Glomerular visceral epithelial cell (primary cell): ENCODE data around the gene ORC5.
A peak's percentile ranks its signal among the peaks of the same experiment; 100 is the strongest.

Experiments
- DNase-seq: peaks from one replicate; pipeline ENCODE4 v3.0.0-alpha.2; 2016; ENCODE audit errors: extremely low spot score

The ORC5 gene

GRCh38 chr7:104126411-104126841 lies 81.4 kb downstream of the ORC5 start:
- DNase-seq, result no peak

DNA sequence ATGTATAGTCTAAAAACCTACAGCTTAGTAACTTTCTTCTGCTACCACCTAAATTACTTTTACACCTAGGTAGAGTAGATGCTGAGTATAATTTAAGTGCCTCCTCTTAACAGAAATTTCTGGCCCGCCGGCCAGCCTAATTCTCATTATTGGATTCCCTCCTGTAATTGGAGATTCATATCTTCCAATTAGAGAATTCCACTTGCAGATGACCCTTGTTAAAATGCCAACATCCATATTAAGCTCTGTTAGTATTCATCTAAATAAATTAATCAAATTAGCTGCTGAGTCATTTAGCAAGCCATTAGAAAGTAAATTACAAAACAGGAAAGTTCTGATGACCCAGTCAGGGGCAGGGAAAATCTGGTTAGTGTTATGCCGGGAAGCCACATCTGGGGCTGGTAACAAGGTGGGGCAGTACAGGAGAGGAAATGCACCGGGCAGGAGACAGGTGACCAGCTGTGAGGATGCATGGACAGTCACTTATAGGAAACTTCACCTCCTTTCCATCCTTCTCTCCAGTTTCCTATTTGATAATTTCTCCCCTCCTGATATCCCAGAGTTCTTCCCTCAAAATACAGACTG lies 82.8 kb downstream of the ORC5 start:
- DNase-seq, result no peak

- DNase-seq, result no peak
Observed at GRCh38 chr7:104124469-104124868, 83.3 kb downstream of the ORC5 start.

GRCh38 chr7:104123786-104124185 lies 84.0 kb downstream of the ORC5 start:
- DNase-seq, result peak; percentile 5

DNA sequence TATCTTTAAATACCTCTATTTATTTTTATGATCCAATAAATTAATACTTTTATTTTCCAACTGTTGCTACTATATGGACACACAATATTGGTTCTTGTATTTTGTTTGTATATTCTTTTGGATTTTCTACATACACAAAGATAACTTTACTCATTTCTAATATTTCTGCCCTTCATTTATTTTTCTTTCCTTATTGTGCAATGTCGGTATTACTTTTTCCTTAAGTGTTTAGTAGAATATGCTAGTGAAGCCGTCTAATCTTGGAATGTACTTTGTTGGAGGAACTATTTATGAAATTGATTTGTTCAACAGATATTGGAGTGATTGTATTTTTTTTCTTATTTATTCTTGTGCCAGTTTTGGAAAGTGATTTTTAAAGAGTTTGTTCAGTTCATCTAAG lies 94.0 kb downstream of the ORC5 start:
- no peak for DNase-seq

DNA sequence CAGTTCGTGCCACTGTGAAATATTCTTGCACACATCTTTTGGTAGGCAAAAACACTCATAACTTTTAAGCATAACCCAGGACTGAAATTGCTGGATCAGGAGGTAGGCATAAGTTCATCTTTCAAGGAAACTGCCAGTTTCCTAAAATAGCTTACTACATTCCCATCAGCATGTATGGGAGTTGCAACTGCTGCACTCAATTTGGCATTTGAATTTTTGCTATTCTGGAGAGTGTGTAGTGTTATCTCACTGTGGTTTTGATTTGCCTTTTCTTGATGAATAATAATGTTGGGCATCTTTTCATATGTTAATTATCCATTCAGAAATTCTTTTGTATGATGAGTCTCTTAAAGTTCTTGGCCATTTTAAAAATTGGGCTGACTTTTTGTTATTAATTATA lies 95.2 kb downstream of the ORC5 start:
- DNase-seq, result no peak

DNA sequence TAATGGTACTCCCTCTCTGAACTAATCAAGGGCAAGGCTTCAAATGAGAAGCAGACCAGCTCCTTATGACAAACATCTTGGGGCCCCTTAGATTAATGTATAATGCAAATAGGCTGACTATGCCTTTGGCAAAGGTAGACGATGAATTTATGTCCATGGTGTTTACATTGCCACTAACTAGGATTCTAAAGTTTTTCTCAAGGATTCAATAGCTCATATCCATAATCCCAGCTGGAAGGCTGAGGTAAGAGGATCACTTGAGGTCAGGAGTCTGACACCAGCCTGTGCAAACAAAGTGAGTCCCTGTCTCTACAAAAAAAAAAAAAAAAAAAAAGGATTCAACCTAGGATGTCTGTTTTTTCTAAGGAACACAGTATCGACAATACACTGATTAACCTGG lies 96.5 kb downstream of the ORC5 start:
- DNase-seq, result no peak

GRCh38 chr7:104106108-104106905 lies 101.5 kb downstream of the ORC5 start:
- peak; percentile 3 for DNase-seq

- DNase-seq, result no peak
Observed at GRCh38 chr7:104098890-104099289, 108.9 kb downstream of the ORC5 start.

DNA sequence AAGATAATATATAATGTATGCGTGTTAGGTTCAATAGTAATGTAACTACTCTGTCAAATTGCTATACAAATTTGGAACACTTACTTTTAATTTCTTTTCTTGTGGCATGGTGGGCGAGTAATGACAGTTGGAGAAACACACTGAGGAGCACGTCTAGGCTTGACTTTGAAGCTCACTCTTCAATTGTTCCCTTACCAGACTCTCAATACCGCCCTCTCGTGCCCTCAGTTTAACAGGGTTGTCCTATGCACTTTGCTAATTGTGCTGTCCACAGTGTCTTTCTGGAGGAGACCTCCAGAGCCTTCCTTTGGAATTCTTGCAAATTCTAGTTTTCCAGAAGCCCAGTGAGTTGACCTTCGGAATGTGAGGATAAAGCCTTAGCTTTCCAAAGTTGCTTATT lies 111.1 kb downstream of the ORC5 start:
- no peak for DNase-seq

GRCh38 chr7:104093127-104093526 lies 114.7 kb downstream of the ORC5 start:
- DNase-seq, result no peak

GRCh38 chr7:104091242-104091641 lies 116.6 kb downstream of the ORC5 start:
- no peak for DNase-seq

GRCh38 chr7:104089612-104090011 lies 118.2 kb downstream of the ORC5 start:
- DNase-seq, result no peak

DNA sequence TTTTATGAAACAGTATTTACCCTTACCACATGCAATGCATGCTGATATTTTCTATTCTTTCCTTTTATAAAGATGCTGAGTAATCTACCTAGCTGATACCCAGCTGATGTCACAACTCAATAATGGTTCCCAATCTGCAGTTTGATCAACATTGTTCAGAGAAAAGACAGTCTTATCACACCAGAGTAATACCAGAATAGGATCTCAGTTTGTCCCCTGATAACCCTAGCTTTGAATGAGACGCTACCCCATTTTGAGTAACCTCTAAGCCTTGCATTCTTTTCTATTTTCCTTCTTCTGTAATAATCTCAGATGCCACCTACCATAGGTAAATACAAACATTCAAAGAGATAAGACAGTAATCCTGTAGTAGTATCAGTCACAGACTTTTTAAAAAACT lies 118.8 kb downstream of the ORC5 start:
- DNase-seq, result no peak
